MCF 10A (cell line): ENCODE results near the gene COG5. TPM values are rescaled to one million over a fixed set of nuclear protein-coding genes. Genes with fewer than 3 reads are reported as not detected.

Source experiments
- BruUV-seq: library from RNA; stranded (reverse); fragments of 400-500 nt; replicated peaks from 2 replicates; lab custom pipeline; 2021; lab: Mats Ljungman, UMichigan
- CTCF ChIA-PET: fragments of 300-600 bp; sonication (Branson Sonifier 250); formaldehyde crosslinking; extraction: SDS; loops from one replicate; lab custom pipeline; 2021; ENCODE audit warnings: antibody characterized with exemption, inconsistent platforms; lab: Yijun Ruan, JAX
- POLR2A ChIA-PET: fragments of 300-600, 350-650 bp; sonication (Branson Sonifier 250); formaldehyde crosslinking; extraction: SDS; loops from one replicate; lab custom pipeline; 2020; ENCODE audit warnings: antibody characterized with exemption, inconsistent platforms; lab: Yijun Ruan, JAX
- DNase-seq: peaks from one replicate; pipeline ENCODE4 v3.0.0-alpha.2; 2018; ENCODE audit not compliant: unreplicated experiment
- H3K27ac Mint-ChIP-seq: one replicate; pipeline ENCODE4 v1.8.0; 2022; ENCODE audit warnings: mild to moderate bottlenecking, low read depth, mixed read lengths; ENCODE audit not compliant: unreplicated experiment
- H3K27me3 Mint-ChIP-seq: one replicate; pipeline ENCODE4 v1.8.0; 2022; ENCODE audit warnings: mixed read lengths; ENCODE audit not compliant: insufficient read depth, unreplicated experiment
- H3K36me3 Mint-ChIP-seq: one replicate; pipeline ENCODE4 v1.8.0; 2022; ENCODE audit warnings: mild to moderate bottlenecking, moderate library complexity, mixed read lengths; ENCODE audit not compliant: insufficient read depth, unreplicated experiment
- H3K4me1 Mint-ChIP-seq: one replicate; pipeline ENCODE4 v1.8.0; 2022; ENCODE audit warnings: mixed read lengths; ENCODE audit not compliant: insufficient read depth, unreplicated experiment
- H3K4me3 Mint-ChIP-seq: one replicate; pipeline ENCODE4 v1.8.0; 2022; ENCODE audit warnings: mild to moderate bottlenecking, moderate library complexity, mixed read lengths; ENCODE audit not compliant: unreplicated experiment
- H3K9me3 Mint-ChIP-seq: one replicate; pipeline ENCODE4 v1.8.0; 2022; ENCODE audit warnings: mixed read lengths; ENCODE audit not compliant: unreplicated experiment
- CTCF ChIP-seq: fragments of 200-600 bp; IDR thresholded peaks from one replicate; pipeline ENCODE4 v1.8.0; 2022; ENCODE audit warnings: antibody characterized with exemption, mild to moderate bottlenecking; ENCODE audit not compliant: unreplicated experiment
- intact Hi-C: fragments of 100-400 bp; cut with micrococcal nuclease; formaldehyde crosslinking; loops from 2 replicates; pipeline ENCODE4 v1.14.1; 2022
- total RNA-seq: library from RNA; stranded (reverse); gene quantifications from 2 replicates; pipeline ENCODE4 v1.2.3, GENCODE V29; 2022

COG5 gene
- total RNA-seq, 1 experiment from 2014 or later: 40.3 TPM

GRCh38 chr7:107173691-107174406 lies 389.9 kb downstream of the COG5 start:
- no TSS peak for BruUV-seq
- intact Hi-C loops: no loop called here
- Mint-ChIP-seq H3K4me1 (peaks cover 22% of the 10 kb centered on the region), H3K36me3 (peaks cover 52% of the 10 kb centered on the region), H3K9me3 (no peaks in the 10 kb centered on the region), H3K27ac (peak overlapping the region; percentile 28), H3K4me3 (no peak overlapping the region), H3K27me3 (no peaks in the 10 kb centered on the region)
- TF ChIP-seq CTCF: no peak
- CTCF ChIA-PET: interaction anchor here (0.6 to 1.8 kb wide), 5 partner anchors 21 to 824 kb away, joined by 3 to 9 read pairs (median 3); no protein-coding TSS in a partner anchor
- DNase-seq: no peak
- POLR2A ChIA-PET: interaction anchor here (0.6 to 1.0 kb wide), 6 partner anchors 11 to 381 kb away, joined by 3 to 5 read pairs (median 3); no protein-coding TSS in a partner anchor

- POLR2A ChIA-PET: interaction anchor here (0.9 kb wide), 2 partner anchors 26 to 380 kb away, joined by 3 read pairs; no protein-coding TSS in a partner anchor
- Mint-ChIP-seq H3K36me3 (peaks cover 49% of the 10 kb centered on the region), H3K9me3 (no peaks in the 10 kb centered on the region), H3K27me3 (no peaks in the 10 kb centered on the region), H3K4me1 (peaks cover 22% of the 10 kb centered on the region), H3K4me3 (no peak overlapping the region), H3K27ac (no peak overlapping the region)
- TF ChIP-seq CTCF: no peak
- intact Hi-C loops: no loop called here
- CTCF ChIA-PET: interaction anchor here (0.5 to 1.8 kb wide), 3 partner anchors 22 to 509 kb away, joined by 3 to 9 read pairs (median 7); no protein-coding TSS in a partner anchor
- no TSS peak for BruUV-seq
- DNase-seq: no peak
These were observed 390.5 kb downstream of the COG5 start for GRCh38 chr7:107173191-107173590.

GRCh38 chr7:107172276-107173032 lies 391.3 kb downstream of the COG5 start:
- no peaks in the 10 kb centered on the region for H3K27me3 Mint-ChIP-seq
- intact Hi-C loops: no loop called here
- ChIA-PET POLR2A (interaction anchor here (0.6 to 6.5 kb wide), 2 partner anchors 8 to 780 kb away, joined by 5 to 126 read pairs; no protein-coding TSS in a partner anchor), CTCF (interaction anchor here (0.5 to 1.7 kb wide), 5 partner anchors 20 to 508 kb away, joined by 3 to 6 read pairs (median 5); no protein-coding TSS in a partner anchor)
- DNase-seq: no peak
- BruUV-seq: no TSS peak
- H3K27ac Mint-ChIP-seq: no peak overlapping the region
- H3K4me1 Mint-ChIP-seq: peaks cover 22% of the 10 kb centered on the region
- H3K36me3 Mint-ChIP-seq: peaks cover 46% of the 10 kb centered on the region
- H3K4me3 Mint-ChIP-seq: no peak overlapping the region
- TF ChIP-seq CTCF: no peak
- no peaks in the 10 kb centered on the region for H3K9me3 Mint-ChIP-seq
